GM21737 (cell line): Measurements from ENCODE around the gene FHDC1.

ENCODE experiments used
- ATAC-seq: cut with Tn5 transposase; IDR thresholded peaks from one replicate; pipeline ENCODE4 v1.9.1; 2021; ENCODE audit warnings: mild to moderate bottlenecking, moderate library complexity; ENCODE audit not compliant: unreplicated experiment

Gene FHDC1

GRCh38 chr4:152957437-152958171 is 21.5 kb downstream of the FHDC1 start:
- no peak for ATAC-seq

- ATAC-seq, result no peak
These were observed 23.0 kb downstream of the FHDC1 start for GRCh38 chr4:152959080-152959479.

- no peak for ATAC-seq
These were observed 24.0 kb downstream of the FHDC1 start for GRCh38 chr4:152960082-152960481.

GRCh38 chr4:152961014-152961772 is 25.1 kb downstream of the FHDC1 start:
- ATAC-seq, result no peak

- ATAC-seq, result no peak
These were observed 25.6 kb downstream of the FHDC1 start for GRCh38 chr4:152961773-152962115.

- no peak for ATAC-seq
These were observed 26.0 kb downstream of the FHDC1 start for GRCh38 chr4:152962150-152962549.

- no peak for ATAC-seq
These were observed 28.2 kb downstream of the FHDC1 start for GRCh38 chr4:152964335-152964734.

- ATAC-seq, result peak; percentile 75
These were observed 29.5 kb downstream of the FHDC1 start for GRCh38 chr4:152965611-152966010.

GRCh38 chr4:152967907-152968306 is 31.8 kb downstream of the FHDC1 start:
- ATAC-seq, result no peak

- no peak for ATAC-seq
These were observed 32.8 kb downstream of the FHDC1 start for GRCh38 chr4:152968806-152969394.

GRCh38 chr4:152970102-152970820 is 34.1 kb downstream of the FHDC1 start:
- ATAC-seq, result no peak

GRCh38 chr4:152971053-152971452 is 34.9 kb downstream of the FHDC1 start:
- no peak for ATAC-seq

GRCh38 chr4:152972821-152973628 is 36.9 kb downstream of the FHDC1 start:
- no peak for ATAC-seq

GRCh38 chr4:152973629-152974467 is 37.7 kb downstream of the FHDC1 start:
- no peak for ATAC-seq

- ATAC-seq, result no peak
These were observed 38.6 kb downstream of the FHDC1 start for GRCh38 chr4:152974468-152975379.

- no peak for ATAC-seq
These were observed 39.5 kb downstream of the FHDC1 start for GRCh38 chr4:152975380-152976211.

- no peak for ATAC-seq
These were observed 40.2 kb downstream of the FHDC1 start for GRCh38 chr4:152976212-152976761.
